Liver (tissue), 9 donors: ENCODE results near the gene N4BP3. TPM values are rescaled to one million over a fixed set of nuclear protein-coding genes. Genes with fewer than 3 reads are reported as not detected.

Experiments
- DNase-seq: peaks from one replicate; pipeline ENCODE4 v3.0.0-alpha.2; 2017; ENCODE audit warnings: low spot score
- H3K27ac ChIP-seq, 2 donors: one replicate each; pipeline ENCODE4 v1.7.0; 2013; ENCODE audit warnings: inconsistent platforms in 2 of 2, low read length in 2 of 2, control low read depth in 1 of 2, low read depth in 1 of 2, mild to moderate bottlenecking in 1 of 2
- H3K27me3 ChIP-seq, 4 donors: one replicate each; pipeline versions ENCODE4 v1.6.1 to v1.7.0; 2013; ENCODE audit warnings: low read length in 3 of 4, inconsistent platforms in 1 of 4, mild to moderate bottlenecking in 1 of 4, moderate library complexity in 1 of 4; ENCODE audit not compliant: control insufficient read depth in 4 of 4, insufficient read depth in 4 of 4
- H3K36me3 ChIP-seq, 4 donors: one replicate each; pipeline versions ENCODE4 v1.6.1 to v1.7.0; 2013; ENCODE audit warnings: low read length in 3 of 4, mild to moderate bottlenecking in 3 of 4, low read depth in 1 of 4, moderate library complexity in 1 of 4; ENCODE audit not compliant: control insufficient read depth in 4 of 4, insufficient read depth in 3 of 4
- H3K4me1 ChIP-seq, 4 donors: one replicate each; pipeline versions ENCODE4 v1.6.1 to v1.7.0; 2013; ENCODE audit warnings: low read length in 3 of 4, mild to moderate bottlenecking in 3 of 4, moderate library complexity in 1 of 4; ENCODE audit not compliant: control insufficient read depth in 4 of 4, insufficient read depth in 4 of 4
- H3K4me3 ChIP-seq, 3 donors: one replicate each; pipeline versions ENCODE4 v1.6.1 to v1.7.0; 2013; ENCODE audit warnings: low read length in 3 of 3, control low read depth in 1 of 3, low read depth in 1 of 3, mild to moderate bottlenecking in 1 of 3
- H3K9ac ChIP-seq, 2 donors: one replicate each; pipeline ENCODE4 v1.7.0; 2013; ENCODE audit warnings: low read length in 2 of 2, mild to moderate bottlenecking in 2 of 2, moderate library complexity in 2 of 2, control low read depth in 1 of 2, low read depth in 1 of 2
- H3K9me3 ChIP-seq, 4 donors: one replicate each; pipeline versions ENCODE4 v1.6.1 to v1.7.0; 2013; ENCODE audit warnings: low read length in 3 of 4; ENCODE audit not compliant: control insufficient read depth in 4 of 4
- ATF3 ChIP-seq: IDR thresholded peaks from 2 replicates; pipeline ENCODE4 v1.6.1; 2016; ENCODE audit warnings: antibody characterized with exemption
- CTCF ChIP-seq: fragments of 150-350 bp; IDR thresholded peaks from 2 replicates; pipeline ENCODE4 v1.5.1; 2017; ENCODE audit warnings: improper control_type of control experiment, low read depth, low read length; ENCODE audit not compliant: missing input control
- EGR1 ChIP-seq, 2 donors: IDR thresholded peaks; 2 replicates each; pipeline ENCODE4 v1.6.1; 2016 to 2018; ENCODE audit warnings: antibody characterized with exemption in 2 of 2, low read depth in 2 of 2
- FOXA2 ChIP-seq: IDR thresholded peaks from 2 replicates; pipeline ENCODE4 v1.6.1; 2016; ENCODE audit warnings: antibody characterized with exemption
- GABPA ChIP-seq, 2 donors: IDR thresholded peaks in 1 of 2; conservative IDR thresholded peaks in 1 of 2; 2 replicates each; pipeline ENCODE4 v1.6.1; 2016; ENCODE audit warnings: antibody characterized with exemption in 2 of 2, mild to moderate bottlenecking in 1 of 2, moderate library complexity in 1 of 2
- HNF4A ChIP-seq, 2 donors: conservative IDR thresholded peaks; 2 replicates each; pipeline ENCODE4 v1.6.1; 2016; ENCODE audit warnings: antibody characterized with exemption in 2 of 2, mild to moderate bottlenecking in 2 of 2
- JUND ChIP-seq, 2 donors: IDR thresholded peaks; 2 replicates each; pipeline ENCODE4 v1.6.1; 2016; ENCODE audit warnings: antibody characterized with exemption in 2 of 2
- MAX ChIP-seq: IDR thresholded peaks from 2 replicates; pipeline ENCODE4 v1.6.1; 2016; ENCODE audit warnings: antibody characterized with exemption
- NR2F2 ChIP-seq: IDR thresholded peaks from 2 replicates; pipeline ENCODE4 v1.6.1; 2016; ENCODE audit warnings: antibody characterized with exemption
- RAD21 ChIP-seq, 2 donors: IDR thresholded peaks; 2 replicates each; pipeline ENCODE4 v1.6.1; 2016; ENCODE audit warnings: antibody characterized with exemption in 2 of 2, mild to moderate bottlenecking in 2 of 2
- REST ChIP-seq: IDR thresholded peaks from 2 replicates; pipeline ENCODE4 v1.6.1; 2016; ENCODE audit warnings: antibody characterized with exemption, mild to moderate bottlenecking
- TAF1 ChIP-seq: conservative IDR thresholded peaks from 2 replicates; pipeline ENCODE4 v1.6.1; 2016; ENCODE audit warnings: antibody characterized with exemption, mild to moderate bottlenecking
- YY1 ChIP-seq: IDR thresholded peaks from 2 replicates; pipeline ENCODE4 v1.6.1; 2016; ENCODE audit warnings: antibody characterized with exemption, mild to moderate bottlenecking
- ZBTB33 ChIP-seq: IDR thresholded peaks from 2 replicates; pipeline ENCODE4 v1.6.1; 2016; ENCODE audit warnings: antibody characterized with exemption
- WGBS: extraction: QIAGEN DNeasy Blood & Tissue Kit; methylation state at CpG from one replicate; pipeline ENCODE4 v1.1.7; 2013; 5-methylcytosine and 5-hydroxymethylcytosine counted together
- polyA plus RNA-seq, 2 donors: library from polyadenylated mRNA; stranded (reverse) in 1 of 2; unstranded in 1 of 2; fragments of 200-250 nt in 1 of 2; fragments of >200 nt in 1 of 2; fragmentation: Nextera tagmentation in 1 of 2; extraction: Ambion mirVana in 1 of 2; gene quantifications; one replicate each; pipeline versions ENCODE4 v1.2.1 to v1.2.3, GENCODE V29; 2013 to 2015
- total RNA-seq, 2 donors: library from RNA; depleted of rRNA; stranded (reverse); fragments of >200 nt; gene quantifications; one replicate each; pipeline ENCODE4 v1.2.3, GENCODE V29; 2014
- donor health status: healthy.
- donor health status: healthy.
- donor health status: healthy.
- donor health status: healthy.
- donor health status: healthy.

The N4BP3 gene
- total and polyA plus RNA-seq, 4 donors, result 0.06 to 0.28 (median 0.08) TPM; not detected in 1

- Histone ChIP-seq H3K27ac (no peak overlapping the region), H3K4me3 (no peak overlapping the region), H3K27me3 (peaks cover 0 to 10% (median under 1%) of the 10 kb centered on the region in 4 donors), H3K9me3 (no peaks in the 10 kb centered on the region), H3K9ac (no peak overlapping the region), H3K36me3 (no peaks in the 10 kb centered on the region), H3K4me1 (peaks cover 5 to 15% (median 9%) of the 10 kb centered on the region in 4 donors)
- TF ChIP-seq EGR1 (IDR thresholded peaks at IDR 0.05; ENCODE audit: low read depth in 2 of 2) (no peak), CTCF (no peak), RAD21 (IDR thresholded peaks at IDR 0.05) (no peak), ATF3 (no peak)
- no peak for DNase-seq
- WGBS, result 23% methylated on average over 7 of the region's 7 CpGs
These were observed 2.4 kb downstream of the N4BP3 start for GRCh38 chr5:178115814-178116142.

- DNase-seq, result no peak
- Histone ChIP-seq H3K9me3 (no peaks in the 10 kb centered on the region), H3K27ac (no peak overlapping the region), H3K36me3 (no peaks in the 10 kb centered on the region), H3K9ac (no peak overlapping the region), H3K4me1 (peaks cover 5 to 18% (median 10%) of the 10 kb centered on the region in 4 donors), H3K4me3 (no peak overlapping the region), H3K27me3 (peaks cover 0 to 10% (median under 1%) of the 10 kb centered on the region in 4 donors)
- TF ChIP-seq ZBTB33 (no peak), RAD21 (IDR thresholded peaks at IDR 0.05) (no peak), GABPA (IDR thresholded peaks at IDR 0.05 in 1 of 2, conservative IDR thresholded peaks at IDR 0.05 in 1 of 2) (no peak), REST (no peak), MAX (no peak), EGR1 (IDR thresholded peaks at IDR 0.05; ENCODE audit: low read depth in 2 of 2) (no peak), ATF3 (no peak), YY1 (no peak), NR2F2 (no peak), TAF1 (no peak), HNF4A (conservative IDR thresholded peaks at IDR 0.05) (no peak), JUND (IDR thresholded peaks at IDR 0.05) (no peak), FOXA2 (no peak)
- 25% methylated on average over 22 of the region's 22 CpGs for WGBS
These were observed 3.0 kb downstream of the N4BP3 start for GRCh38 chr5:178116143-178116885.
